Cardiac fibroblast (primary cell): ENCODE data around the gene MYL3.
A peak's percentile ranks its signal among the peaks of the same experiment; 100 is the strongest.

Experiments used
- DNase-seq, 2 donors: peaks; one replicate each; pipeline versions ENCODE4 v3.0.0 to v3.0.0-alpha.2; 2010; ENCODE audit warnings: low read depth in 2 of 2
- H3K4me3 ChIP-seq, 2 donors: replicated peaks in 1 of 2; 1 replicate in 1 of 2; 2 replicates in 1 of 2; pipeline ENCODE4 v1.5.1; 2011; ENCODE audit warnings: low read depth in 2 of 2, low read length in 2 of 2, mild to moderate bottlenecking in 2 of 2, moderate library complexity in 1 of 2
- CTCF ChIP-seq: IDR thresholded peaks from one replicate; pipeline ENCODE4 v1.5.1; 2011; ENCODE audit warnings: low read depth, mild to moderate bottlenecking, low read length, inconsistent platforms

Gene MYL3

DNA sequence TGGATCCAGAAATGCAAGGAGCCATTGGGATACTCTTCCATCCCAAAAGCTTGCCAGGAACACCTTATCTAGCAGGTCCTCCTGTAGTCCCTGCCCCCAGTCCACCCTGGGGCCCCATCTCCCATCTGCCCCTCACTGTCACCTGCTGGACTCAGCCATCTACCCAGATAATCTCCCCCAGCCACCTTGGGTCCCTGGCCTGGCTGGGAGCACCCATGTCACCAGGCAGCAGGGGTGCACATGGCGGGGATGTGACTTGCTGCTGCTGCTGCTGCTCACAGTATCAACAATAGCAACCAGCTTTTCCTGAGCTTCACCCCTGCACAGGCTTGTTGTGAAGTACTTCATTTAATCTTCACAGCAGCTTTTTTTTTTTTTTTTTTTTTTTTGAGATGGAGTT, 26.9 kb upstream of the MYL3 start:
- DNase-seq, result no peak
- H3K4me3 ChIP-seq, result no peak overlapping the region

DNA sequence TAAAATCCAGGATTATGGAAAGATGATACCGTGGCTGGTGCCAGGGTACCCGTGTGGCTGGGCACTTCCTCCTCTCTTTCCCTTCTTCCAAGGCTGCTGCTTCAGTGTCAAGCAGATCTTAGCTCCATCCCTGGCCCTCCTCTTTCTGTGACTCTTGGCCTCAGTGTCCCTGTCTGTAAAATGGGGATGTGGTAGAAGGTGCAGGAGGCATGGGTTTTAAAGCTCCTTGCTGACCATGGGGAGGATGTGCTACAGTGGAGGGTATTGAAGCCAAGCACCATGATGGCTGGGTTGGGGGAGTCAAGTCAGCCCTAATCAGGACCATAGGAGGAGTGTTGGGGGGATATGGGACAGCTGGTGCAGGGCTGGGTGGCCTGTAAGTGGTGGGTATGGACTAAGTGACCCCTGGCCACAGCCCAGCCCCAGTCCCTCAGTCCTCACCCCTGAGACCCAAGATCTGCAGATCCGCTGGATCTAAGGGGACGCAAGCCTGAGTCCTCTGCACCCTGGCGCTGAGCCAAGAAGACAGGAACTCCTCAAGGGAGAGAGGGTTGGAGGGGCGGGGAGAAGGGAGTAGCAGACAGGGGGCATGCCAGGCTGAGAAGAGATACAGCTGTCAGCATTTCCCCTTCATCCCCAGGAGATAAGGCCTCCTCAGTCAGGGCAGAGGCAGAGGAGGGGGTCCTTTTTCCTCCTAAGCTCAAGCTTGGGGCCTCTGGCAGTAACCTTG, 26.3 kb upstream of the MYL3 start:
- TF ChIP-seq CTCF, result no peak
- H3K4me3 ChIP-seq, result no peak overlapping the region
- peak in 1 of 2 donors; percentile 28 for DNase-seq

More for the DNA sequence above, 26.9 kb upstream of the MYL3 start:
- no peak for TF ChIP-seq CTCF

DNA sequence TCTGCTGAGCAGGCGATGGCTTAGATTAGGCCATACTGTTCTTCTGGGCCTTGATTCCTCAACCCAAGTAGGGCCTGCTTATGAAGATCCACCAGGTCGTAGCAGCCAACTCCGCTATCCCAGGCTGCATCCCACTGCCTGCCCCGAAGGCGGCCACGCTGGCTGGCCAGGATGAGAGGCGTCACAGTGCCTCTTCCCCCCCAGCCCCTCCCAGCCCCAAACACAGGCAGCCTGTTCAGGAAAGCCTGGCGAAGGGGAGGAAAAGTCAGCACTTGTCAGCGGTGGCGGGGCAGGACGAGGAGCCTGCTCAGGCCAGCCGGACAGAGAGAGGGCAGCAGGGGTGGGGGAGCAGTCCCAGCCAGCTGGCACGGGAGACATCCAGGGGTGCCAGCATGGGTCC, 25.5 kb upstream of the MYL3 start:
- TF ChIP-seq CTCF, result no peak
- no peak overlapping the region for H3K4me3 ChIP-seq
- DNase-seq, result no peak

DNA sequence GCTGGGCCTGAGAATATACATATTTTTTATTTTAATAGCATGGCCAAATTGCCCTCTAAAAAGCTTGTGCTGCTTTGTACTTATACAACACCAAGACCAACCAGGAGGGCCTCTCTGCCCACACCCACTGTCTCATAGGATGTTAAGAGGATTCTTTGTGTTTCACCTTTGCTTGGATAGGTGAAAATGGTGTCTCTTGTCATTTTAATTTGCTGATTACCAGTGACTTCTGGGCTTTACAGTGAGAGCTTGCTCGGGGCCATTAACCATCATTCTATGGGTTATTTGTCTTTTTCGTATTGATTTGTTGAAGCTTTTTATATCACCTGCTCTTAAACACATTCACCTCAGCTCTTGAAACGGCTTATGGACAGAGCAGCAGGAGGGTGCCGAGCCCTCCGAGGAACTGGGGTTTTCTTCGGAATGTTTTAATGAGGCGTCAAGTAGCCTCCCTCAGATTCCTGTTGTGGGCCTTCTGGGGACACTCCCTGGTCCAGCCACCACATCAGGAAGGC, 24.8 kb upstream of the MYL3 start:
- DNase-seq, result no peak
- TF ChIP-seq CTCF, result no peak

GRCh38 chr3:46885612-46886011, 22.4 kb upstream of the MYL3 start:
- no peak for DNase-seq
- no peak for TF ChIP-seq CTCF
- H3K4me3 ChIP-seq, result no peak overlapping the region

More for the DNA sequence above, 24.8 kb upstream of the MYL3 start:
- H3K4me3 ChIP-seq, result no peak overlapping the region

- H3K4me3 ChIP-seq, result no peak overlapping the region
- DNase-seq, result no peak
- TF ChIP-seq CTCF, result no peak
These were observed 21.7 kb upstream of the MYL3 start for GRCh38 chr3:46884929-46885328.

DNA sequence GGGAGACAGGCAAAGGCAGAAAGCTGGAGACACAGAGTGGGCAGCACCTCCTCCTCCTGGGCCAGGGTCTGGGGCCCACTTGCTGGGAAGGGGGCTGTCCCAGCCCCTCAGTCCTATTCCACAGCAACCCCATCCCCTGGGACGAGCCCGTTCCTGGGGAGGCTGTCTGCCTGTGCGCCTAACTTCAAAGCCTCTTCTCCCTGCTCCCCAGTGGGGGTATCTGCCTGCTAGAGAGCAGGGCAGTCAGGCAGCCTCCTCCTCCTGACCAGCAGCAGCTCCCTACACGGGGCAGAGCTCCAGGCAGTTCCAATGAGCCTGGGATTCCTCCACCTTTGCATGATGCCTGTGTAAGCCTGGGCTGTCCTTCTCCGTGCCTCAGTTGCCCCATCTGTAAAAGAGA, 21.2 kb upstream of the MYL3 start:
- no peak overlapping the region for H3K4me3 ChIP-seq
- no peak for DNase-seq
- no peak for TF ChIP-seq CTCF
